Astrocyte of the spinal cord (primary cell): Measurements from ENCODE around the gene PMPCA.

Experiments
- DNase-seq: peaks from one replicate; pipeline ENCODE4 v3.0.0; 2011; ENCODE audit warnings: low read depth, low spot score
- H3K4me3 ChIP-seq: 2 replicates; pipeline ENCODE4 v1.5.1; 2011; ENCODE audit warnings: low read depth, mild to moderate bottlenecking, low read length, moderate library complexity
- CTCF ChIP-seq: IDR thresholded peaks from 2 replicates; pipeline ENCODE4 v1.5.1; 2012; ENCODE audit warnings: low read depth, mild to moderate bottlenecking, low read length, inconsistent platforms
- in situ Hi-C: cut with HindIII; loops from 2 replicates; pipeline ENCODE4 v1.10.0; 2017; ENCODE audit warnings: low sequenced_read_pairs

PMPCA gene

DNA sequence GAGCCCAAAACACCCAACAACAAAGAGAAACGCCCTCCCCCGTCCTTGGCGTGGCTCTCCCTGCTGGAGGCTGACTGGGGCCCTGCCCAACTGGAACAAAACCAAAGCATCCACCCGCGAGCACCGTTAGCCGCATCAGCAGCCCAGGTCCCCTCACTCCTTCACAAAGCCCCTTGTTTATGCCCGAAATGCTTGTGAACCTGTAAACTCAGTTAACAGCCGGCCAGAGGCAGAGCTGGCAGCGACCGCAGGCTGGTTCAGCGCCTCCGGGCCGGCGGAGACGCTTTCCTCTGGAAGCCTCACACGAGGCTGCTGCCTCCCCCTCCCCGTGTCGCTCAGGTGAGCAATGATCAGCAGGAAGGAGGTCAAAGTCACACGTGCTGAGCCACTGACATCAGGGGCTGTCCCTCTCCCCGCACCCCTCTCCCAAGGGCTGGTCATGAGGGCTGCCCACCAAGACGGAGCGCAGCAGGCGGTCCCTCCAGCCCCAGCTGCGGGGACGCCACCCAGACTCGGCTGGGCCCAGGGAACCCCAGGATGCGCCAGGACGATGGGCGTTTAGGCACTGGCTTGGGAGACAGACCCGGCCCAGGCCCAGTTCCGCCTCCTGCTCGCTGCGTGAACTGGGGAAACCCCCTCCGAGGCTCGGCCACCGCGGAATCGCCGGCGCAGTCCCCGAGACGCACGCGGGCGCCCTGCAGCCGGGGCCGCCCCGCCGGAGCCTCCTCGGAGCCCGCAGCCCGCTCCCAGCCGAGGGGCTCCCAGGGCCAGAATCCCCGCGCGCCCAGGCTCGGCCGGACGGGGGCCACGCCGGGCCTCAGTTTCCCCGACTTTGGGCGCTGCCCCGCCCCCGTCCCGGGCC, 11.1 kb upstream of the PMPCA start:
- no peak for DNase-seq
- TF ChIP-seq CTCF: no peak
- in situ Hi-C loops: no loop called here
- peak overlapping the region; percentile 87 for H3K4me3 ChIP-seq

GRCh38 chr9:136400038-136400834, 10.2 kb upstream of the PMPCA start, which contains the start of gene SNAPC4:
Gene SNAPC4 (minus strand): TSS chr9:136400170. CDS start chr9:136398428, 1,742 bp downstream.
- peak; percentile 85 for DNase-seq
- TF ChIP-seq CTCF: peak; percentile 77
- H3K4me3 ChIP-seq: peak within 1 kb of the TSS; percentile 87
- in situ Hi-C loops: no loop called here

GRCh38 chr9:136401173-136401922, 9.1 kb upstream of the PMPCA start:
- no peak overlapping the region for H3K4me3 ChIP-seq
- no peak for DNase-seq
- in situ Hi-C loops: no loop called here
- no peak for TF ChIP-seq CTCF

DNA sequence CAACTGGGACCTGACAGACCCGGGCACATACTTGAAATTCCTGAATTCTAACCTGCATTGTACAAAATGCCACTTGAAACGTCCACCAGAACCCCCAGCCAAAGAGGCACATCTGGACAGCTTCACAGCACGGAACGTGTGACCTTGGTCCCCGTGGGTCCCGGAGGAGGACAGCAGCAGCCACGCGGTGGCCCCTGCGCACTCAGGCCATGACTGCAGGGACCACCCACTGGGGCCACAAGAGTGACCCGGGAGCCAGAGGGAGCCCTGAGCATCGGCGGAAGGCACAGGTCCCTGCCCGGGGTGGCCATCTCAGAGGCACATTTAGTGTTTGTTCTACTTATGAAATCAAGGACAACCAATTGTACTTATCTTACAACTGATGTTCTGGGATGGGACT, 8.4 kb upstream of the PMPCA start:
- DNase-seq: no peak
- in situ Hi-C loops: no loop called here
- TF ChIP-seq CTCF: no peak
- no peak overlapping the region for H3K4me3 ChIP-seq

DNA sequence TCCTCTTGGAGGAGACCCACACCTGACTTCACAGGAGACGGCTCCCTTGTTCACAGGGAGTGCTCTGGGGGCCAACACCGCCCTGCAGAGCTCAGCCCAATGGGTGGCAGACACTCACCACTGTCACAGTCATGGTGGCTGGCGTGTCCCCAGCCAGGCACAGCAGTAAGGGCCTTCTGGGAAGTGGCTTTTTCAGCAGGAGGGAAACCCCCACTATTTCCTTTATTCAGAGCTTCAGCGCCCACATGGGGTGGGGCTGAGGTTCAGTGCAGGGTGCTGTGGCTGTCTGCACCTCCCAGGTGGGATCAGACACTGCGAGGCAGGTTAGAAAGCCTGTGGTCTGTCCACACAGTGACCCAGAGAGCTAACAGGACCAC, 6.9 kb upstream of the PMPCA start:
- in situ Hi-C loops: no loop called here
- no peak overlapping the region for H3K4me3 ChIP-seq
- no peak for TF ChIP-seq CTCF
- DNase-seq: no peak

DNA sequence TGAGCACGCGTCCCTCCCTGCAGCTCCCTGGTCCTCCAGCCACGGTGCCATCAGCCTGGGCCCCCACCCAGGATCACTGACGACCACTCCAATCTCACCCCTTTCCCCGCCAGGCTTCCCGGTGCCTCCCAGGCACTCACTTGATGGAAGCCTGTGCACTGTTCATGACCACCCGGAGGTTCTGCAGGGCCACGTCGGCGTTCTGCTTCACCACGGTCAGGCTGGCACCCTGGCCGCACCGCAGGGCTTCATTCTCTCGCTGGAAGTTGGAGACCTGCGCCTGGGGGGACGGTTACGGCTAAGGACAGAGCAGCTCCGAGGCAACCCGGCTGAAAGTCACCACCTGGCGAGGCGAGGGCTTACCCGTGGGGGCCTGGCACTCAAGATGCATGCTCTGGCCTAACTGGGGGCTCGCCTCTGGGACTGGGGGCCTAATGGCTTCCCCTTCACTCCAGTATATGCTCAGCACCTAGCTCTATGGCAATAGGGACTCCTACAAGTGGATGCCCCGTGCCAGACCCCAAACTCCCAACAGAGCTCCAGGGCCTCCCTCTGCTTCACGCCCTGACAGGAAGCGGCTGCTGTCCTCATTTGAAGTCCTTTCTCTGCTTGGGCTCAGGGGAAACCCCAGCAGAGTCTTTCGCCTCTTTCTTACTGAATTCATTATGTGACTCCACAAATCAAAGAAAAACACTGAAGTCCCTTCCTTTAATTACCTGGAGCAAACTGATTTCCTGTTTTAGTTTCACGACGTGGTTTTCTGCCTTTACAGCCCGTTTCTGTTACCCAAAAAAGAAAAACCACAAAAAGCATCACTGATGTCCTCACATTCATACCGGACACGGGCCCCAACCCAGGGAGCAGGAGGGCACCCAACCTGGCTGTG, 6.3 kb upstream of the PMPCA start:
- DNase-seq: no peak
- H3K4me3 ChIP-seq: no peak overlapping the region
- in situ Hi-C loops: no loop called here
- no peak for TF ChIP-seq CTCF
